NAMALWA (cell line): Measurements from ENCODE around the gene TMEM39A.

ENCODE experiments used
- DNase-seq: peaks from one replicate; pipeline ENCODE4 v3.0.0-alpha.2; 2015; ENCODE audit warnings: low spot score

The TMEM39A gene

GRCh38 chr3:119463171-119464169 is at the start of gene TMEM39A:
TSS of gene TMEM39A (minus strand) at chr3:119463615. CDS start at chr3:119462074, 1,541 bp downstream.
- peak; percentile 98 for DNase-seq

- no peak for DNase-seq
Observed at GRCh38 chr3:119510690-119511089, 47.3 kb upstream of the TMEM39A start.

- DNase-seq, result no peak
Observed at GRCh38 chr3:119508172-119508845, 44.9 kb upstream of the TMEM39A start.

DNA sequence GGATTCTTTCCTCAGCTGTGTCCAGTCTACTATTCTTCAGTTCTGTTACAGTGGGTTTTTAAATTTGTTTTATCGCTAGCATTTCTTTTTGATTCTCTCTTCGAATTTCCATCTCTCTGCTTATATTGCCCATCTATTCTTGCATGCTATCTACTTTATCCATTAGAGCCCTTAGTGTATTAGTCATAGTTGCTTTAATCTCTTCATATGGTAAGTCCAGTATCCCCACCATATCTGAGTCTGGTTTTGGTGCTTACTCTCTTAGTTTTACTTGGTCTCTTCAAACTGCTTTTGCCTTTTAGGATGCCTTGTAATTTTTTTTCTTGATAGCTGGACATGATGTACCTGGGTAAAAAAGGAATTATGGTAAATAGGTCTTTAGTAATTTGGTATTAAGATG is 44.0 kb upstream of the TMEM39A start:
- no peak for DNase-seq

GRCh38 chr3:119506631-119507030 is 43.2 kb upstream of the TMEM39A start:
- no peak for DNase-seq

- no peak for DNase-seq
Observed at GRCh38 chr3:119500901-119501300, 37.5 kb upstream of the TMEM39A start.

DNA sequence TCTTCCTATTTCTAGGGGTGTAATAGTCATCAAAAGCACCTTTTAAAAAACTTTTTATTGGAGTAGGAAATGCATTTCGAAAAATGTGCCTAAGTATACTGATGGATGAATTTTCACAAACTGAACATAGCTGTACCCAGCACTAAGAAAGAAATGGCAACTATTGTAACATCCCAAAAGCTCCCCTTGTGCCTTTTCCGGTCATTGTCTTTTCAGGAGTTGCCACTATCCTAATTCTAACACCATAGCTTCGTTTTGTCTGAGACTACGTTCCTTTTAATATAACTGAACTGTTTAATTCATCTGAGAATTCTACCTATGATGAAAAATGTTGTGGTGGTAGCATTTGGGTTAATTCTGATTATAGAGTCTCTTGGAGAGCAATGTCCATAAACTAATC is 36.9 kb upstream of the TMEM39A start:
- no peak for DNase-seq

- peak; percentile 98 for DNase-seq
Observed at GRCh38 chr3:119498186-119499011, 35.0 kb upstream of the TMEM39A start, which contains the start of gene TIMMDC1. TSS of gene TIMMDC1 (plus strand) at chr3:119498547. CDS start at chr3:119498734, 187 bp downstream.

DNA sequence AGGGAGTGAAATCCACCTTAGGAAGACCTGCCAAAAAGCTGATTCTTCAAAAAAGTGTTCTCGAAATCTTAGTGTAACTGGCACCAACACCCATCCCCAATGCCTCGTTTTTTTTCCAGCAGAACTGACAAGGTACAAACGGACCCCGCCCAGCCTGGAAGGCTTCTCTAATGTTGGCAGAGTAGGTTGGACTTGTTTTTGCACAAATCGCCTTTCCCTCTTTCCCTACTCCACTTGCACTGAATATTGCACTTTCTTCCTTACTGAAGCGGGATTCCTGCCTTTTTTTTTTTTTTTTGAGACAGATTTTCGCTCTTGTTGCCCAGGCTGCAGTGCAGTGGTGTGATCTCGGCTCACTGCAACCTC is 34.4 kb upstream of the TMEM39A start:
- peak; percentile 25 for DNase-seq

DNA sequence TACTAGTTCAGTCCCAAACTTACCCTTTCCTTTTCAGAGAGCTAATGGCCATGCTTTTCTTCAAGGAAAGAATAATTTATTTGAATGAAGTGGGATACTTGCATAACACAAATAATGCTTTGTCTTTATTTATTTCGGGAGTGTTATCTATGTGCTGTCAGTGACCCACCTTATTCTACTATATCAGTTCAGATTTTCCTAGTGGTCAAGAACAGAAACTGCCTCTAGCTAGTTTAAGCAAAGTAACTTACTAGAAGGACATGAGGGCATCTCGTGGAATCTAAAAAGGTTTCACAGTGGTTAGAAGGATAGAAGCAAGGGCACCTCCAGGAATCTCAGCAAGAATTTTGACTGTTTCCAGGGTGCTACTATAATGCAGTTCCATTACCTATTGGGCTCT is 31.2 kb upstream of the TMEM39A start:
- DNase-seq, result peak; percentile 27

DNA sequence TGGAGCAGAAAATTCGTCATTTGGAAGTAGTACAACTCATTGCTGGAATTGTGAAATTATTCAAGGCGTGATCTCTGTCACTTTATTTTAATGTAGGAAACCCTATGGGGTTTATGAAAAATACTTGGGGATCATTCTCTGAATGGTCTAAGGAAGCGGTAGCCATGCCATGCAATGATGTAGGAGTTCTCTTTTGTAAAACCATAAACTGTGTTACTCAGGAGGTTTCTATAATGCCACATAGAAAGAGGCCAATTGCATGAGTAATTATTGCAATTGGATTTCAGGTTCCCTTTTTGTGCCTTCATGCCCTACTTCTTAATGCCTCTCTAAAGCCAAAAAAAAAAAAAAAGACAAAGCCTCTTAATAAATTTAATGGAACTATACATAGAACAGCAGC is 29.4 kb upstream of the TMEM39A start:
- no peak for DNase-seq

- no peak for DNase-seq
Observed at GRCh38 chr3:119492128-119492527, 28.7 kb upstream of the TMEM39A start.

DNA sequence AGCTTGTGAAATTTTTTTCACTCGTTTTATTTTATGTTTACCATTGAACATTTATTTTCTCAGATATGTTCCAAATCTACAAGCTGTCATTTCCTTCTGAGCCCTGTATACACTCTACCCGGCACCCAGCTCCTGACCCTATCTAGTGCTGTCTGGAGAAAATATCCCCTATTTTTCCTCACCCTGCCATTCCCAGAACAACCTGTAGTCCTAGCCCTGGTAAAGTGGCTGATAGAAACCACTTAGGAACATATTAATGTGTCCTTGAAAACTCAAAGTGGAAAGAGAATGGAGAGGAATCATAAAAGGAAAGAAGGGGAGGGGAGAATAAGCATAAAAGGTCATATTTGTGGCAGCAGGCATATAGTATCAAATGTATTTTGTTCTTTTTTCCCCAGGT is 26.7 kb upstream of the TMEM39A start:
- no peak for DNase-seq

- no peak for DNase-seq
Observed at GRCh38 chr3:119485563-119485962, 22.1 kb upstream of the TMEM39A start.

- DNase-seq, result no peak
Observed at GRCh38 chr3:119483101-119483500, 19.7 kb upstream of the TMEM39A start.

GRCh38 chr3:119481079-119481478 is 17.7 kb upstream of the TMEM39A start:
- DNase-seq, result no peak

- no peak for DNase-seq
Observed at GRCh38 chr3:119470866-119471265, 7.5 kb upstream of the TMEM39A start.

- peak; percentile 47 for DNase-seq
Observed at GRCh38 chr3:119469418-119470189, 6.2 kb upstream of the TMEM39A start.

DNA sequence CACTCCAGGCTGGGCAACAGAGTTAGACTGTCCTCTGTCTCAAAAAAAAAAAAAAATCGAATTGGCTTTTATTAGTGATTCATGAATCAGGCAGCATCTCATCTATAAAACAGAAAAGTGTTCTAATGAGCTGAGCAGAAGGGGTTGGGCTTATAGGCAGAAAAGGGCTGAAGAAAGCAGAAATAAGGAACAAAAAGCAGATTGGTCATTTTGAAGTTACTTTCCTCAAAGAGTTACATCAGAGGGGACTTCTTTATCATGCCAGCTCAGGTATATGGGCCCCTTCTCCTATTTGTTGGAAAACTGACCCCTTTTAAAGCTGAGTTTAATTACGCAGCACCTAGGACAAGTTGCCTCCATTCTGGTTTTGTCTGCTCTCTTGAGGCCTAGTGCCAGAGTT is 4.6 kb upstream of the TMEM39A start:
- peak; percentile 33 for DNase-seq

DNA sequence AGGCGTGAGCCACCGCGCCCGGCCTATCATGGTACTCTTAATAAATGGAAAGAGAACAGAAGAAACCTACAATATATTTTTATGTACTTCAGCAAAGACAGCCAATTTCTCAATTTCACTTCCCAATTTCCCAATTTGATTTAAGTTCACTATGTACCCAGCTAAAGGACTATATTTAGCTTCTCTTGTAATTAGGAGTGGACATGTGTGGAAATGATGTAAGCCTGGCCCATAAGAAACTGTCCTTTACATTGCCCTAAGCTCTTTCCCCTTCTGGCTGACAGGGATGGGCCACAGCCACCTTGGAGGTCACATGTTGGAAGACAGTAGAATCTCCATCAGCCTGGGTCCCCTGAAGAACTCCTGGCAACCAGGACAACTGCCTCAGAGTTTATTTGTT is 6.2 kb downstream of the TMEM39A start:
- no peak for DNase-seq

- no peak for DNase-seq
Observed at GRCh38 chr3:119456469-119456868, 6.9 kb downstream of the TMEM39A start.
